GM21447 (cell line): ENCODE data around the gene IL31RA.
"Not testable (repeated sequence)": the region's sequence is repeated elsewhere in the genome, so short reads cannot be mapped to it uniquely, and the experiment has no call there.

Experiments
- ATAC-seq: cut with Tn5 transposase; IDR thresholded peaks from one replicate; pipeline ENCODE4 v1.9.1; 2021; ENCODE audit not compliant: unreplicated experiment

Gene IL31RA

GRCh38 chr5:55850839-55851674, at the start of gene IL31RA:
Gene IL31RA, plus strand, starts transcription at chr5:55851357. Its CDS starts 214 bp downstream, at chr5:55851571.
- ATAC-seq: no peak

GRCh38 chr5:55808814-55809213, 42.3 kb upstream of the IL31RA start:
- ATAC-seq: not testable (repeated sequence)

- ATAC-seq: not testable (repeated sequence)
These were observed 35.2 kb upstream of the IL31RA start for GRCh38 chr5:55815939-55816338.

- ATAC-seq: no peak
These were observed 34.8 kb upstream of the IL31RA start for GRCh38 chr5:55816342-55816741.

GRCh38 chr5:55817030-55817429, 34.1 kb upstream of the IL31RA start:
- ATAC-seq: no peak

GRCh38 chr5:55820488-55820887, 30.7 kb upstream of the IL31RA start:
- no peak for ATAC-seq

- ATAC-seq: no peak
These were observed 29.2 kb upstream of the IL31RA start for GRCh38 chr5:55821731-55822512.

- ATAC-seq: no peak
These were observed 27.9 kb upstream of the IL31RA start for GRCh38 chr5:55823151-55823796.

GRCh38 chr5:55829956-55830355, 21.2 kb upstream of the IL31RA start:
- ATAC-seq: no peak

GRCh38 chr5:55832446-55832845, 18.7 kb upstream of the IL31RA start:
- no peak for ATAC-seq

- ATAC-seq: no peak
These were observed 15.0 kb upstream of the IL31RA start for GRCh38 chr5:55836191-55836590.

GRCh38 chr5:55841976-55842375, 9.2 kb upstream of the IL31RA start:
- no peak for ATAC-seq

- no peak for ATAC-seq
These were observed 3.3 kb upstream of the IL31RA start for GRCh38 chr5:55847837-55848236.

GRCh38 chr5:55848783-55849182, 2.4 kb upstream of the IL31RA start:
- no peak for ATAC-seq

GRCh38 chr5:55851675-55851979, 470 bp downstream of the IL31RA start:
- ATAC-seq: no peak

GRCh38 chr5:55852503-55852902, 1.3 kb downstream of the IL31RA start:
- no peak for ATAC-seq

GRCh38 chr5:55853041-55853670, 2.0 kb downstream of the IL31RA start:
- ATAC-seq: no peak

- no peak for ATAC-seq
These were observed 2.7 kb downstream of the IL31RA start for GRCh38 chr5:55853818-55854217.

GRCh38 chr5:55855509-55855908, 4.4 kb downstream of the IL31RA start:
- ATAC-seq: no peak

GRCh38 chr5:55856516-55857246, 5.5 kb downstream of the IL31RA start:
- no peak for ATAC-seq

- no peak for ATAC-seq
These were observed 6.1 kb downstream of the IL31RA start for GRCh38 chr5:55857247-55857640.
